SHP77 treated with DMSO at 0.1 percent for 48 hours (cell line): Measurements from ENCODE around the gene SLX4IP.

Experiments
- DNase-seq: peaks from one replicate; lab custom pipeline; 2025; lab: John Stamatoyannopoulos, UW

SLX4IP gene

DNA sequence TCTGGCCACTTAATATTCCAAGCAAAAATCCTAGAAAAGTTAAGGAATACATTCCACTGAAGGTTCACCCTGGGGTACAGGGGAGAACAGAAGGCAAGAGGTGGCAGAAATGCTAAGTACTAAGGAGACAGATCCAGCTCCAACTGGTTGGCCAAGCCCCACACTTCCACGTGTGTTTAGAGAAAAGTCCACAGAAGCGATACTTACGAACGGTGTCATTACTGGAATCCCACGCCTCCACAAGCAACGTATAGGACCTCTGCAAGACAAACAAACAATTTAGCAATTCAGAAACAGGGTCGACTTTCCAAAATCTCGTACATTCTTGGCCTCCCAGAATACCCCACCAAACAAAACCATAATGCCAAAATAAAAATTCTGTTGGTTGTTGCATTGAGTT lies 228.7 kb downstream of the SLX4IP start:
- DNase-seq: no peak

- DNase-seq: no peak
These were observed 230.0 kb downstream of the SLX4IP start for GRCh38 chr20:10665027-10665561.

DNA sequence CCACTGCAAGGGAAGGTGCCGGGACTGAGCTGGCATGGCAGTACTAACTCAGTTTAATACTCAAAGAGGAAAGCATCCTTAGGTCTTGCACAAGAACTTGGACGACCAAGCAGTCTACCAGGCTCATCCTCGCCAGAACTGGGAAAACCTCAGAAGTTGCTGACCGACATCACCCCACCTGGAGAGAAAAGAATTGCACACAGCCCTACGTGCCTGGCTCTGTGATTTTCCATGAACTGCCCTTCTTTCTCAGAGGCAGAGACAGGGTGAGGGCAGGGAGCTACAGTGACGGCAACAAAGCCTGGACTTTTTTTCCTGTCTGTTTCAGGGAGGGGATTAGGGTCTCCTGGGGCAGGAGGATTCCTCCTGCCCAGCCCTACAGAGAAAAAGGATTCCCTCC lies 230.7 kb downstream of the SLX4IP start:
- DNase-seq: no peak

GRCh38 chr20:10666221-10667076 lies 231.3 kb downstream of the SLX4IP start:
- no peak for DNase-seq

DNA sequence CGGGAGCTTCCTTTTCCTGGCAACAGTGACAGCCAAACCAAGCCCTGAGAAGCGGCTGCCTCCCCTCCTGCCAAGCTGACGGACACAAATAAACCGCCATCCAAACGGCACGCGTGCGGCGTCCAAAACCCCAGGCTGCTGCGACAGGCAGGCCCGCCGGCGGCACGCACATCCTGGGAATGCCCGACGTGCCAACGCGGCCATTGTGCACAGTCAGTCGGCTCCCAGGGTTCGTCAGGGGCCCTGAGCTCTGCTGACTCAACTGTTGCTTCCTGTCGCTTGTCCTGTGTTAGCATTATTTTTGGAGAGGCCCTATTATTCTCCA lies 231.9 kb downstream of the SLX4IP start:
- DNase-seq: no peak

DNA sequence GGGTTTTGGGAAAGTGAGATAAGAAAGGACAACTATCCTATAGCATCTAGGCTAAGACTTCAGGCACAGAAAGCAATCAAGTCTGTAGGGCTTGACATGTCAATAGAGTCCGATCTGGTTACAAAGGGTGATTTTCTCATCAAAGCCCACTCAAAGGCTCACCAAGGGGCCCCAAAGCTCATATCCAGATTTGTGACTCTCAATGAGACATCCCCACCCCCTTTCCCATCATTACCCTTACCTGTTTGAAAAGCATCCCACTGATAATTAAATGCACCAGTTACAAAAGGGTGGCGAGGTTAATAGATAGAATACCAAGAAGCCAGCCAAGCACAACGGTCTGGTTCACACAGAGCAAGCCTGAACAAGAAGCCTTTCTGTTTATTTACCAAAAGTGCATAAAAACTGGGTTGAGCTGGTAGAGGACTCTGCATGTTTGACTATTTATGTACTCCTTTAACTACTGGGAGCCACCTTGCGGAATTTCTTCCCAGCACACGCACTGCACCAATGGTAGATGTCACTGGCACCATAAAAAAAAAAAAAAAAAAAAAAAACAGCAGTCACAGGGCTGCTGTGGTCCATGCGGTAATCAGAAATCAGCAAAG lies 232.6 kb downstream of the SLX4IP start:
- DNase-seq: no peak

DNA sequence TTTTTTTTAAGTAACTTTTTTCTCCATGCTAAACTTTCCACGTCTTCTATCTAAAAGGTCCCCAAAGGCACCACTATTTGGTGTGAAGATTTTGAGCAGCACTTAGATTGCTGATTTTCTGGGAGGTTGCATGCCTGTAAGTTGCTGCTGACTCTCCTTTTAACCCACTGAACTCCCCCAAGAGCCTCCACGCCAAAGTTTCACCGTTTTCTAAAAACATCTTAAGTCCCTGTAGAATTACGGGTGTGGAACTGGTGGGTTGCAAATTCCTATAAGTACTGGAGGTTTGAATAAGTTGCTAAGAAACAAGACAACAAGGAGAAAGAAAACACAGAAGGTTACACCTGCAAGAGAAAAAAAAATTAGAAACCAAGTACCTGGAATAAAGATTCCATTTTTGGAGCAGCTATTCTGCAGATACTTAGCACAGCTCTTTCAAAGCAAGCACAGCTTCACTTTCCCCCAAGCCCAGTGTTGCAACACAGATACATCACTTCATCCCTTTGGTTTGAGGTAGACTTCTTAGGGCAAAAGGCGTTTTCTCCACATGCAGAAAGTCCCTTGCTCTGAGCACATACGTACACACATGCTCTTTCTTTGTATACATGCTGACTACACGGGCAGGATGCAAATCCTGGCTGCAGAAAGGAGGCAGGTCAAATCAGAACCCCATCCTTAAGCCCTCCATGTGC lies 233.7 kb downstream of the SLX4IP start:
- no peak for DNase-seq

DNA sequence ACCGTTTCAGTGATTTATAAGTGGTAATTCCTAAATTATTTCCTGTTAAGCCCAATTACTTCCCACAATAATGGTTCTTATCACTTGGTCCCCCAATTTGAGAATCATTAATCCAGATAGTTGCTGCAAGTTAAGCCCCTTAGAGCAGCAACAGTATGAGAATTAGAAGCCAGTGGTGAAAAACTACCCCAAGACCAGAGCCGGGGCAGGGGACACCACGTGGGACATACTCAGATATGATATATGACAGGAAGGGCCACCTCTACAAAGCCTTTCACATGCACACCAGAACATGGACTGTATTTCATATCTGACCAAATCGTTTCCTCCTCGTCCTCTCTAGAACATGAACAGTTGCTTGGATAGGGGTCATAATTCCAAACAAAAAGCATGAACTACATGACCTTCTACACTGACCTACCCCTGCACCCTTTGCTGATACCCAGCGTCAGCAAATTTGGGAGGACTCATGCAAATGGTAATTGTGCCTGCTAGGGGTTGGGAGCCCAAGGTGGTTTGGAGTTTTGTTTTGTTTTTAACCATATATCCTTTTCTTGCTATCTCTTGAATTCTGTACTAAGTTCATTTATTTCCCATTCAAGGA lies 234.8 kb downstream of the SLX4IP start:
- no peak for DNase-seq

DNA sequence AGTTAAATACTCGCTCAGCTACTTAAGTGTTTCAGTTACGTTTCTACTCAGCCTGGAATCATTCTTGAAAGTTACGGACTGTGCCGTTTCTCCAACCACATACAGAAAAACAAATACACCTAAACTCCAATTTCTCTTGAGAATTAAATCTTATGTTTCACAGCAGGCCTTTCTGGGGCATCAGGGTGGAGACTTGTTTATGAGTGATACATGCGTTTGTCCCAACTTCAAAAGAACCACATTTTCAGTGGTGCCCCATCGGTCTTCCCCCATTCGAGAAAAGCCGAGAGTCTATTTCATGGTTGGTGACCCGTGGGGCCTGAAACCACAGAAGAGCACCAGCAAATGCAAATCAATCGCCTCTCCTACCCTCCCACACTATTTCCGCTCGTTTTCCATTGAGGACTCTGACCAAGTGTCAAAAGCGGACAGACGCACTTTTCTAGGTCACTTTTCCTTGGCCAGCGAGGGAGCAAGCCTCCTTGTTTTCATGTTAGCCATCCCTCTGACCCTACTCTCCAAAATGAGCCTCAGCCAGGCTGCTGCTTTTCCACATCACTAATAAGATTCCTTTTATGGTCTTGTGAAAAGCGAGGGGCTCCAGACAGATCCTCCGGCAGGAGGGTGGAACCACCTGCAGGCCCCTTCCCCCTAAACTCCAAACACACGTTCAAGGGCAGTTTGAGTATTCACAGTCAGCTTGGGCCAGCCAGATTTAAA lies 235.6 kb downstream of the SLX4IP start:
- DNase-seq: no peak

DNA sequence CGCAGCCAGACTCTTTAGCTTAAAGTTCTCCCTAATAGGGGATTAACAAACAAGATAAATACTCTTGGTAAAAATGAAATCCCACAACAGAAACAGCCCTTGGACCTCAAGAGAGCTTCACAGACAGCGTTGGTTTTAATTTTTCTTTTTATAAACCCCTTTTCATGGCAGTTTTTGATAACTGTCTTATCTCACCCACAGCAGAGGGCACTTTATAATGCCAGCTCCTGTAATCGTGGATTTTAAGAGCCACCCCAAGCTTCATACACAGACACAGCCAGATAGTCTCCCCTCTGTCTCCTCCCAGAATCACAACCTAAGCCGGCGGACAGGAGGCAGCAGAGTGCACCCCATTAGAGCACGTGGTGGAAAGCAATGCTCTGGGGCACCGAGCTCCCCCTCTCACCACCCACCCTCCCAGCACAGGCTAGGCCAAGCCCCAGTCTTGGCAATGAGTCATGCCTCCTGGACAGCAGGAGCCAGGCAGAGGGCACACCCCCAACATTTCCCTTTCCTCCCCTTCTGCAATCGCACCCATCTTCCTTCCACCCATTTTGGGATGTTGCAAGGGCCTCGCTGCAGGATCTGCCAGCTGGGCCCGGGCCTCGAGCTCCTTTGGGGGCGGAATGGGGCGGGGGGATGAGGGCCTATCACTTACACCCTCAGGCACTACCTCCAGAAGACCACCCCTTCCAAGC lies 236.3 kb downstream of the SLX4IP start:
- no peak for DNase-seq

DNA sequence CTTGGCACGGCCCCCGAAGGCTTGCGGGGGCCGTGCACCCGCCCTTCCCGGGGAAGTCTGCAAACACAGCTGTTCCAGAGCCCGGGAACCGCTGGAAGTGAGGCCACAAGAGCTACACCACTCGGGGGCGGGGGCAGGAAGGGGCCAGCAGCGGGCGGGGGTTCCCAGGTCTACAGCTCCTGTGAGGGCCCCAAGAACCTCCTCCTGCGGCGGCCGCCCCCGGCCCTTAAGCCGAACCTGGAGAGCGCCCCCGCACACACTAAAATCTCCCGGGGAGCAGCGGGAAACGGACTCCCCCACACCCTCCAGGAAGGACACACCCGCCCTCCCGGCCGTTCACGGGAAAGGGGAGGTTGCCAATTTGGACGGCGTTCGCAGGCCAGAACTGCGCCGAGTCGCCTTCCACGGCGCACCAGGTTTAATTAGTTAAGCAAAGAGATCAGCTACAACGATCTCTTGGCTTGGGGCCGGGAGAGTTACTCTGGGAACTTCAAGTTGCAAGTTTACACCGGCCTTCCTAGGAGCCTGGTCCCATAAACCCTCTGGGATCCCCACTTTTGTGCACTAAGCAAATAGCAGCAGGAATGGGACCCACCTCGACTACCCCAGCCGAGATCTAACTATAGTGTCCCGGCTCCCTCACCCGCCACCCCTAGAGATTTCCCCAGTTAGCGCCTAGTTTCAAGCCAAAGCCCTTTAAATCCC lies 237.0 kb downstream of the SLX4IP start:
- DNase-seq: no peak

GRCh38 chr20:10672624-10673127 lies 237.6 kb downstream of the SLX4IP start:
- peak; percentile 12 for DNase-seq

- DNase-seq: no peak
These were observed 238.2 kb downstream of the SLX4IP start for GRCh38 chr20:10673176-10673841.

DNA sequence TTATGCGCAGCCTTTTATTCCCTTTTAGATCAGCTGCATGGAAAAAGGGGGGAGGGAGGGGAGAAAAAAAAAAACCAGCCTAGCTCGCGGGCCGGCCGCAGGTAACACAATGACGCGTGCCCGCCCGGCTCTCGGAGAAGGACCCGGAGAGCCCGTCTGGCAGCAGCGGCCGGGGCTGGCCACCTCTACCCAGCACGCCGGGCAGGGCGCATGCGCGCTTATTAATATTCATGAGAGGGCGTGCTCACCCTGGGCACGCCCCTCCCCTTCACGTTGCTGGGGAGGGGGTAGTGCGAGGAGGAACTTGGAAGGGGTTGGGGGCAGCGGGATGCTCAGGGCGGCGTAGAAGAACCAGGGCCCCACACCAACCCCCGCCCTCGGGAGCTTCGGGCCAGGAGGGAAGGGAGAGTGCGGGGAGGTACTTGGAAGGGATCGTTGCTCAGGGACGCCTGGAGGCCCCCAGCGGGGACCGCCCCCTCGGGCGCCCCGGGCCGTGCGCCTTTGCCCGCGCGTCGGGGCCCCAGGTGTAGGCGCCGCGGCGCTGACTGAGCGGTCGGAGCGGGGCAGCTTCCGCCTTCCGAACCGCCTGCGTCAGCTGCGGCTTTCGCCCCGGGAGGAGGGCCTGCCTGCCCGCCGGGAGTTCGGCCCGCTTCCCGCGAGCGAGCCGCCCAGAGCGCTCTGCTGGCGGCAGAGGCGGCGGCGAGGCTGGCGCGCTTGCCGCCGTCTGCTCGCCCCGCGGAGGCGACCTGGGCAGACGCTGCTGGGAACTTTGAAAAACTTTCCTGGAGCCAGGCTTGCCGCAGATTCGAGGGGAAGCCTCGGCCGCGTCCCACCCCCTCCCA lies 239.0 kb downstream of the SLX4IP start, which contains the start of gene JAG1:
TSS of gene JAG1 (minus strand) at position 158 of the 842 bp plus-strand sequence. CDS start 469 bp downstream, outside the sequence.
- DNase-seq: peak; percentile 79

GRCh38 chr20:10674684-10675449 lies 239.8 kb downstream of the SLX4IP start:
- DNase-seq: no peak

DNA sequence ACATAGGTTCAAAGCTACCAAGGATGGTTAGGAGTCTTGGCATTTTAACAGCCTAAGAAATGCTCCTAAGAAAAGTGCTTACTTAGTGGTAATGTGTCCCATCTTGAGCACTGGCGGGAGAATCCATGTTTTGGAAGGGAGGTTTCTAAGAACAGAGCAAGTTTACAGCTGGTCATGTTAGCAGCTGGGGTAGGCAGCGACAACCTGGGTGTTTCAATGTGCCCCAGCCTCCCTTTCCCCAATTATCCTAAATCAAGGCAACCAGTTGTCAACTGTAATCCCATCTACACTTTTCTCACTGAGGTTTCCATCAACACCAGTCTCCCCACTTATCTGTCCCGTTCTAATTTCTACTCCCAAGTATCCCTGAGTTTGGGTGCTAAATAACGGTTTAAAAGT lies 240.3 kb downstream of the SLX4IP start:
- DNase-seq: no peak

- no peak for DNase-seq
These were observed 241.4 kb downstream of the SLX4IP start for GRCh38 chr20:10676518-10676917.
